H4 (cell line): ENCODE measurements around the gene NUB1. TPM values are rescaled to one million over a fixed set of nuclear protein-coding genes. Genes with fewer than 3 reads are reported as not detected.

Experiments
- DNase-seq: peaks from one replicate; pipeline ENCODE4 v3.0.0-alpha.2; 2015; ENCODE audit warnings: low spot score
- total RNA-seq: library from RNA; depleted of rRNA; stranded (reverse); fragments of >200 nt; shearing (Covaris generic); gene quantifications from 2 replicates; pipeline ENCODE4 v1.2.3, GENCODE V29; 2014; rRNA removed

The NUB1 gene
- total RNA-seq, 1 experiment from 2014 or later = 63.0 TPM

DNA sequence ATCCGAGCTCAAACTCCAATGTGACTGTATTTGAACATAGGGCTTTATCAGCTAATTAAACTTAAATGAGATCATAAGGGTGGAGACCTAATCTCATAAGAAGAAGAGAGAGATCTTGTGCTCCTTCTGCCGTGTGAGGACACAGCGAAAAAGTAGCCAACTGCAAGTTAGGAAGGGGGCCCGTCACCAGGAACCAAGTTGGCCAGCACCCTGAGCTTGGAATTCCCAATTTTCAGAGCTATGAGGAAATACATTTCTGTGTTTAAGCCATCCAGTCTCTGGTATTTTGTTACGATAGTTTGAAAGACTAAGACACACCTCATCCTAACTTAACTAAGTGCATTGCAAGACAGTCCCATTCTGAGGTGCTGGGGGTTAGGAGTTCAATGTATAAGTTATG, 82.3 kb downstream of the NUB1 start:
- no peak for DNase-seq

DNA sequence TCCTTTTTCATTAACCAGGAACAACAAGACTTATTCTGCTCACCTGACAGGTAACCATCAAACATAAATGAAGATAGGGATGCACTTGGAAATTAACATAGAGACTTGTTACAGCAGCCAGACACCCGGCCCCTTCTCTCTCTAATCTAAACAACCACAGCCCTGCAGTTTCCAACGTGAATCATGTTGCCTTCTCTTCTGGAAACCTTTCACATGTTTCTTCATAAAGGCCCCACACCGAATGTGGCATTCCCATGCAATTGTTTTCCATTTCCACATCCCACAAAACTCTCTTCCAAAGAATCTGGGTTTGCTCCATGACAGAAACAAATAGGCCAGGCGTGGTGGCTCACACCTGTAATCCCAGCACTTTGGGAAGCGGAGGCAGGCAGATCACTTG, 83.2 kb downstream of the NUB1 start:
- DNase-seq = peak; percentile 42

DNA sequence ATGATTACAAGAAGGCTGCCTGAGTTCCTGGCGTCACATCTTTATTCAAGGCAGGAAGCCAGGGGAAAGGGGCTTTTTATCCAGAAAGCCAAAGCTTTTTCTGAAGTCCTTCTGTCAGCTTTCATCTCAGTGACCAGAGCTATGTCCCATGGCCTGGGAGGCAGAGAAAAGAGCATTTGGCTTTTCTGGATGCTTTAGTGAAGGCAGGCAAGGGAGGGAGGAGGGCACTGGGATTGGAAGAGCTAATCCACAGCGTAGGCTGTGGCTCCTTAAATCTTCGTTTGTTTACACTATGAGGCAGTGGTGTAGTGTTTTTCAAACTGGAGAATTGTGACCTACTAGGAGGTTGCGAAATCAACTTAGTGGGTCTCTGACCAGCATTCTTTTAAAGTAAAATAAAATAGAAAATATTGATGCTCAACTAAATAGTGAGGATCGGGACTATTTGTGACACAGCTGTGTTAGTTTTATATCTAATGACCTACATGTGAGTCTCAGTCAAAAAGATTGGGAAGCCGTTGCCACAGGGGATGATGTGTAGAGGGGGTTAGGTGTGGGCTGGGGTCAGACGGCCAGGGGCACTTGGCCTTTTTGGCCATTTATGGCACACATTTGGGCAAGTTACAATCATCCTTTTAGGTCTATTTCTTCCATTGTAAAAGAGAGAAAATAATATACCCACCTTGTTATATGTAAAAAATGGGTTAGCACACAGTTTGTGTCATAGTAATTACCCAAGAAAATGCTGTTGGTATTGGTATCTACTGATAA, 84.2 kb downstream of the NUB1 start:
- DNase-seq = peak; percentile 93

DNA sequence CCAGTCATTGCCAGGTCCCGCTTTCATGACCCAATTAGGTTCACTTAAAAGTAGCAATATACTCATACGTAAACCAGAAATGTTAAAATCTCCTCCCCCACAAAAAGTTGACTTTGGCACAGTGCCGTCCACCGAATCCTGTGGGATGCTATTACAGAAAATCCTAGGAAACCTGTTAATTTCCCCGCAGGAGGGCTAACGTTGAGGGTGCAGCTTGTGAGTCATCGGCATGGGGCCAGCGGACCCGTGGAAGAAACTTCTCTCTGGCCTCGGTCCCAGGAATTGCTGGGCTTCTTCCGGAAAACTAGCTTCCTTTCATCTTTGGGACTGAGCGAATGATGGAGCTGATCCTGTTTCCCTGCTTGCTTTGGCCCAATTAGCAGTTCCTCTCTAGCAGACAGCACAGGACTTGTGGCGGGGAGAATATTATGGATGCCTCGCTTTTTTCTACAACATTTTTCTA, 84.9 kb downstream of the NUB1 start:
- peak; percentile 98 for DNase-seq

DNA sequence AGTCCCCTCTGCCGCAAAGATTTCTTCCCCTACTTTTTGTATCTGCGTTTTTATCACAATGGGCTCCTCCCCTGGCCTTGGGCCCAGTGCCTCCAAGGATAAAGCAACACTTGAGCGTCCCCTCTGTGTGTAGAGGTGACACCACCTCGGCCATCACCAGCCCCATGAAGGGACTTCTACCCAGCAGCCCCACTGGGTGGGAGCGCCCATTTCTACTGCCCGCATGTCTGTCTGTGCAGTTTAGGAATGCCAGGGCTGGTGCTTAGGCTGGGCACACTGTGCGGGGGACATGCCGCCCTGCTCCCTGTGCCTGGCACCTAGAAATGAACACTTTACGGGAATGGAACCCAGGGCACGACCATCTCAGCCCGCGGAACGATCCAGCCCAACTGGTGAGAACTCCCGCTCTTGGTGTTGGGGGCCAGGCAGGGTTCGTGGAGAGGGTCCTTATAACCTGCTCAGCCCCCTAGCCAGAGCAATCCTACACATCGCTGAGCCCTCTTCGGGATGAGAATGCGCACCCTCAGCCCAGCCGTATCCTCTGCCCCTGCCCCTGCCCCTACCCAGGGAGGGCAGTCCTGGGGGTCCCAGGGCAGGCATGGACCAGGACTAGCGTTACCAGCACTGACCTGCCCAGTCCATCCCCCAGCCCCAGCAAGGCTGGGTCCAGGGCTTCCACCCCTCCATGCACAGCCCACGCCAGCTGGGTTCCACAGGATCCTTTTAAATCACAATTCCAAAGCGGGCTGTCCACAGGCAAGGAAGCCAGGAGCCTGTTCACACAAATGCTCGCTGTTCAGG, 85.5 kb downstream of the NUB1 start:
- DNase-seq = no peak

DNA sequence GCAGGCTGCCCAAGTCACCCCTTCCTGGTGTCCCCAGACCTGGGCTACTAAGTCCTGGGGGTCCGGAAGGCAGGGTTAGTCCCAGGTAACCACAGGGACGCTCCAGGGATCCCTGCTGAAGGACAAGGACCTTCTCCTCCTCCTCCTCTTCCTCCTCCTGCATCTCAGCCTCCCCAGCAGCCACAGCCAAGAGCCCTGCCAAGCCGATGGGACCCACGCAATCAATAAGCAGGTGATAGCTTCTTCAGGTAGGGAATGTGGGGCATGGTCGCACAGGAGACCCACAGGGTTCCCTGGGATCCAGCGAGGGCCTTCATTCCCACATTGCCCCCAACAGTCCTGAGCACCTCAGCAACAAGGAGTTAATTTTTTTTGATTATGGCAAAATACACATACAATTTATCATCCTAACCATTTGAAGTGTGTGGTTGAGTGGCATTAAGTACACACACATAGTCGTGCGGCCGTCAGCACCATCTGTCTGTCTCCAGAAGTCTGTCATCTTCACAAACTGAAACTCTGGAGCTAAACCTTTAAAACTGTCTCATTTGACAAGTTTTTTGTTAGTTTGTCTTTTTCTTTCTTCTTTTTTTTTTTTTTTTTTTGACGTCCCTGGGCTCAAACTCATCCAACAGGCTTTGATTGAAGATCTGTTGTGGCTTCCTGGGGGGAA, 86.2 kb downstream of the NUB1 start:
- peak; percentile 36 for DNase-seq

Other genes with a start within 250 kb of the NUB1 start
- not detected in 2 replicates for gene GBX1, start 174.1 kb upstream of the NUB1 start, total RNA-seq
- not detected in 2 replicates for gene ASB10, start 154.6 kb upstream of the NUB1 start, total RNA-seq
- 0.64 TPM in 1 of 2 replicates, not detected in the other for gene H2BK1, start 131.3 kb upstream of the NUB1 start, total RNA-seq
- 88.1 and 92.4 TPM in 2 replicates for gene ABCF2, start 114.6 kb upstream of the NUB1 start, total RNA-seq
- gene CHPF2, start 109.3 kb upstream of the NUB1 start, total RNA-seq = 26.0 and 32.9 TPM in 2 replicates
- 35.5 and 35.9 TPM in 2 replicates for gene SMARCD3, start 93.1 kb upstream of the NUB1 start, total RNA-seq
- 0.88 TPM in 1 of 2 replicates, not detected in the other for gene WDR86, start 68.2 kb downstream of the NUB1 start, total RNA-seq
- gene CRYGN, start 98.3 kb downstream of the NUB1 start, total RNA-seq = not detected in 2 replicates
- gene RHEB, start 178.1 kb downstream of the NUB1 start, total RNA-seq = 144 and 209 TPM in 2 replicates